CD4-positive, alpha-beta T cell treated with Interleukin-4 for 1 hour (primary cell): ENCODE results near the gene MAP3K20.

Experiments used
- DNase-seq, 2 donors: peaks; one replicate each; pipeline ENCODE4 v3.0.0-alpha.2; 2020 to 2022

The MAP3K20 gene

DNA sequence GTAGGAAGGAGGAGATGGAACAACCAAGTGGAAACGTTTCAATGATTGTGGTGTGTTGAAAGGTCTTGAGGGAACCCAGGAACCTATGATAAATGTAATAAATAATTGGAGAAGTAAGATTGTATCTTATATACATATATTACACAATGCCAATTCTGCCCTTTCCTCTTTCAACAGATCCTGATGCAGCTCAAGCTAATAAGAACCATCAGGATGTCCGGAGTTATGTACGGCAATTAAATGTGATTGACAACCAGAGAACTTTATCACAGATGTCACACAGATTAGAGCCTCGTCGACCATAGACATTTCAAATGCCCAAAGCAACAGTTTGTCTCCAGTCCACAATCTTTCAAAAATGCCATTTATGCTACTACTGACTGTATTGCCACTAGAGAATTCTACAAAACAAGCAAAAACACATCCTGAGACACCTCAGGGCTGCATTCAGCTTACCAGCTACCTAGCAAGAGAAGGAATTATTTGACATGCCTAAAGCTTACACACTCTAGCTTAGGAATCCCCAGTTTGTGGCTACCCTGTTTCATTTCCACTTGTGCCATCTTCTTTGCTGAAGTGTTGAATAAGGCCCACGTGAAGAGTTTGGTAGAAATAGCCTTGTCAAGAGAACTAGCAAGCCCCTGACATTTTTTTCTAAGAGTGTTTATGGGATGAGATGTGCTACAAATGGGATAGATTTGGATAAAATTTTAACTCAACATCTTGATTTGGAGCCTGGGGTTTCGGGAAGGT, 24.0 kb upstream of the MAP3K20 start:
- DNase-seq, result no peak

DNA sequence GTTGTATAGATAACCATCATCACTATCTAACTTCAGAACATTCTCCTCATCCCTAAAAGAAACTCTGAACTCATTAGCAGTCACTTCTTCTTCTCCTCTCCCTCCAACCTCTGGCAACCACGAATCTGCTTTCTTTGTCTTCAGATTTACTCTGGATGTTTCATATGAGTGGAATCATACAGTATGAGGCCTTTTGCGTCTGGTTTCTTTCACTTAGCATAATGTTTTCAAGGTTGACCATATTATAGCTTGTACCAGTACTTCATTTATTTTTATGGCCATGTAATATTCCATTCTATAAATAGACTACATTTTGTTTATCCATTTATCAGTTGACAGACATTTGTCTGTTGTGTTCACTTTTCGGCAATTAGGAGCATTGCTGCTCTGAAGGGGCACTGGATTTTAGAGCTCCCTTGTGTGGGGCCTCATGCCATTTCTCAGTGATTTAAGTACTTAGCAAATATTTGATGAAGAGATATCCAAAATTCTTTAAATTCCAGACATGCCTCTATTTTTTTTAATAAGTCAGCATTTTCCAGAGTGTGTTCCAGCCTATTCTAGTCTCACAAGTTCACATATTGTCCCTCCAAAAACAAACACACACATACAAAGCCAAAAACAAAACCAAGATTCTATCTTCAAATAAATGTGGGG, 22.5 kb upstream of the MAP3K20 start:
- DNase-seq, result no peak

DNA sequence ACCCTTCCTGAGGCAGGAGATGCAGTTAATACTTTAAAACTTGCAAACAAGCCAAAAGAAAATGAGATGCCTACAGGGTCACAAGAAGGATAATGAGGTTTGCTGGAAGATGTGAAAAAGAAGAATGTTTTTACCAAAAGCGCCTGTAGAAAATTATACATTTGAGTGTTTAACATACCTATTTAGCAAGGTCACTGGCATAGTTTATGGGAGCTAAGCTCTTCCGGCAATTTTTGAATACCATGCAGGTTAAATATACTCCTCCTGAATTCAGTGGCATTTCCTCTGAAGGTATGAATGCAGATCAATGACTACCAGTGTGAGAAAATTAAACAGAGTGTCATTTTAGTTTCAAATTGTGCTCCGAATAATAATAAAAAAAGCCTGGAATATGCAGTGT, 21.2 kb upstream of the MAP3K20 start:
- no peak for DNase-seq

GRCh38 chr2:173056705-173057364, 18.8 kb upstream of the MAP3K20 start:
- no peak for DNase-seq

- DNase-seq, result no peak
Measured at GRCh38 chr2:173058097-173058496, 17.5 kb upstream of the MAP3K20 start.

DNA sequence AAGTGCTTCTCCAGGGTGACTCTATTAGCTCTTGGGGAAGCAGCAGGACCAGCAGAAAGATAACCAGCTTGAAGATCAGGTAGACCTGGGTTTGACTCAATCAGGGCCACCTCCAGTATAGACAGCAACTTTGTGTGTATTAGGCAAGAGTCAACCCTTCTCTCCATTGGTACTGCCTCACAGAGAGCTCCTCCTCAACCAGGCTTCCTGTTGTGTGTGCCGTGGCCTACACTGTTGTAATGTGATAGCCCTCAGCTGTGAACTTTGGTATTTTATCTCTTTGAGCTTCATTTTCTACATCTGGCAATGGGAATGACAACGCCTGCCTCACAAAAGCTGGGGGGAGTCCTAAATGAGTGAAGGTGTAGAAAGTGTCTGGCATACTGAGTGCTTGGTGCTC, 17.0 kb upstream of the MAP3K20 start:
- no peak for DNase-seq

GRCh38 chr2:173059292-173059691, 16.4 kb upstream of the MAP3K20 start:
- DNase-seq, result no peak

DNA sequence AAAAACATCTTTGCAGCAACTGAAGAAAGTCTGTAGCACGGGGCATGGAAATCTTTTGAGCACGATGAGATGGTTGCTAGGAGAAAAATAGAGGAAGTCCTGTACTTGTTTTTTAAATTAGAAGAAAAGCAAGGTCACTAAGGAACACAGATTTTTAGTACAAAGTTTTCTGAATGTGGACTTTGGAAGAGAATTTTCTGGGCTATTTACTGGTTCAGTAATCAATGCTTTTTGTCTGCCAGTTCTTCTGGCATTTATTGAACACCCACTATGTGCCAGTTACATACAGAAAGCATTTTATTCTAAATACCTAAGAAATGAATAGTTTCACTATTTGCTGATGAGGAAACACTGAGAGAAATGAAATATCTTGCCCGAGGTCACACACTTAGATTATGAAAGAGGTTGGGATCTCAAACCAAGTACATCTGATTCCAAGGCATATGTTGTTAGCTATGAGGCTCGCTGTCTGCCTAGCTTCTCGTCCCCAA, 15.6 kb upstream of the MAP3K20 start:
- DNase-seq, result no peak

DNA sequence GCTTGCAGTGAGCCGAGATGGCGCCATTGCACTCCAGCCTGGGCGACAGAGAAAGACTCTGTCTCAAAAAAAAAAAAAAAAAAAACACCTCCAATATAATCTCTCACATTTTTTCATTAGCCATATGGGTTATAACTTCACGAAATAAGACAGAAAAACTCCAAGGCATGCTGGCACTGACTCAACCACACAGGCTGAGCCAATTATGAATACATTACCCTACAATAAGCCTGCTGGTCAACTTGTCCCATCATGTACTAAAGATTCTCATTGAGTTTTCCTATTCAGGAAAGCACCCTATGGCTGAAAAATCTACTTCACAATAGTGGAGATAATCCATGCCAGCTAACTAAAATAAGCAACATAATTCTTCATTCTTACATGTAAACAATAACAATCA, 12.8 kb upstream of the MAP3K20 start:
- no peak for DNase-seq

GRCh38 chr2:173064151-173064805, 11.4 kb upstream of the MAP3K20 start:
- DNase-seq, result no peak

DNA sequence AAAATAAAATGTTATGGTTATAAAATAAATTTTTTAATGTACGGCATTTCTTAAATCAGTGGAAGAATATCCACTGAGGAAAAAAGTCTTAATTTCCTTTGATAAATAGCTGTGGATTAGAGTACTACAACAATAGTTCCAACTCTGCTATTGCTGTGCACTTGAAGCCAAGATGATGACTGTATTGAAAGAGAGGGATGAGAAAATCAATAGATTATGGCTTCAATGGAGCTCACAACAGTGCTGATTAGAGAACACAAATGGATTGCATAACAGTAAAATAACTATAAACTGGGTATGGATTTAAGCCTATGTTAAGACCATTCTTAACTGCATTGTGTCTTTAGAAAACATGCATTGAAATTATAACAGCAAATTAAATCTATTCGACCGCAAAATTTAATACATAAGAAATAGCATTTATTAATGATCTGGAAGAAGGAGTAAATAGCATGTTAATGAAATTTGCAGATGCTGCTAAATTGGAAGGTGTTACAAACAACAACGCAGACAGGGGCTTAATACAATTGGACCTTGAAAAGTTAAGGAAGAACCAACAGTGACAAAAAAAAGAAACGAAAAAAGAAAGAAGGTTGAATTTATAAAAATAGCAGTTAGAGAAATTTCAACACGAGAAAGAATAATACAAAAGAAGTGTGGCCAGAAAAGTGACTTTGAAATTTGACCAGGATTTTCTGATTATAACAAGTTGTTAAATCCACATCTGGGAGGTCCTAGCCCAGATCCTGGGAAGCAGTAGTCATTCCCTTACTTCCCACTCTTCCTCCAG, 8.6 kb upstream of the MAP3K20 start:
- no peak for DNase-seq

GRCh38 chr2:173075056-173075780, 428 bp upstream of the MAP3K20 start:
- no peak for DNase-seq

DNA sequence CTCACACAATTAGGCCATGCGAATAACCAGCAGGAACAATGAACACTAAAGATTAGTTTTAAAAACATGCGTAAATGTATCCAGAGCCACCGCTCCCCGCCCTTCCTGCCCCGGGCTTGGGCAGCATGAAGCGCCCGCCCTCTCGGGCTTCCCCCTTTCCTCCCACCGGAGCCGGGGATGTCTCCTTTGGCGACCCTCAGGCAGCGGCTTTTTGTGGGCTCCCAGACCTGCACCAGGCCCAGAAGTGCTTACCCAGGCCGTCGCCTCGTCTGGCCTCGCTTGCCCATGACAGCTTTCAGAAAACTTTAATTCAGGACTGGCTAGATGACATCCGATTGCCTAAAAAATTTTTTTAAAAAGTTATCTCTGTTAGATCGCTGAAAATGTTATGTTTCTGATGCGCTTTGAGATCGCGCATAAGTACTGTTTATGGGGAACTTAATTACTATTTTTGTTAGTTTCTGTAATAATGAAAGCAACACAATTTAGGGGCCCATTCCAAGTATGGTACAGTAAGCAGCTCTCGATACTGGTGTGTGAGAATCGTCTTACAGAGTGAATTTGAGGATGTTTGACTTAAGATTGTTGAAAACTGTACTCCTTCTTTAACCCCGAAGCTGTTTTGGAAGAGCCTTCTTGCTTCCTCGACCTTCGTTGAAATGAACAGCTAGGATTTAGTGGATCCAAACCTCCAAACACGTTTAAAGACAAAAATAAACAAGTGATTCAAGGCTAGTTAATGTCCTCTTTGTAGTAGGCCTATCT, 1.1 kb downstream of the MAP3K20 start:
- peak in 1 of 2 donors; percentile 17 for DNase-seq

DNA sequence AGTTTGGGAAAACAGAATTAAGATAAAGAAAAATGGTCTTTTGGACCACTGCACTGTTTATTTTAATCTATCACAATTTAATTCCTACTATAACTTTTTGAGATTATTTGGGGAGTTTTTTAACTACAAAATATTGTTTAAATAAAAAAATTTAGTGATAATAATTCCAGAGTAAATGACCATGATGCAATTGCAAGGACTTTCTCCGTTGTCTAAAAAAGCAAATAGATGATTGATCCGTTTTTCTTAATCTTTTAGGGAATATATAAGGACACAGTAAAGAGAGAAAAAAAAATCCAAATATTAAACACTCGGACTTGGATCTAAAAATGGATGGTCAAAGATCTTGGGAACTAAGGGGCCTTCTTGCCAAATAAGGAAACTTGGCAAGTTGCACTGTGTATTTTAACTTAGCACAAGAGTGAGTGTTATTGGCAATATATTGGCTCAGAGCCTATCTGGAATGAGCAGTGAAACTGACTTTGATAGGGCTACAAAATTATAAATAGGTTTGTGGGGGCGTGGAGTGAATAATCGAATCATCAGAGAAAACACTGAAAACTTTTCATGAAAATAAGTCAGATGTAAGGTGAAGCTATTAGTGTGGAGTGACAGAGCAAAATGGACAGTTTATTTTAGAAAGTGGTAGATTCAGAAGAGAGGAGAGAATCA, 2.0 kb downstream of the MAP3K20 start:
- no peak for DNase-seq

- DNase-seq, result no peak
Measured at GRCh38 chr2:173079141-173079540, 3.5 kb downstream of the MAP3K20 start.

GRCh38 chr2:173079973-173080860, 4.6 kb downstream of the MAP3K20 start:
- DNase-seq, result no peak

DNA sequence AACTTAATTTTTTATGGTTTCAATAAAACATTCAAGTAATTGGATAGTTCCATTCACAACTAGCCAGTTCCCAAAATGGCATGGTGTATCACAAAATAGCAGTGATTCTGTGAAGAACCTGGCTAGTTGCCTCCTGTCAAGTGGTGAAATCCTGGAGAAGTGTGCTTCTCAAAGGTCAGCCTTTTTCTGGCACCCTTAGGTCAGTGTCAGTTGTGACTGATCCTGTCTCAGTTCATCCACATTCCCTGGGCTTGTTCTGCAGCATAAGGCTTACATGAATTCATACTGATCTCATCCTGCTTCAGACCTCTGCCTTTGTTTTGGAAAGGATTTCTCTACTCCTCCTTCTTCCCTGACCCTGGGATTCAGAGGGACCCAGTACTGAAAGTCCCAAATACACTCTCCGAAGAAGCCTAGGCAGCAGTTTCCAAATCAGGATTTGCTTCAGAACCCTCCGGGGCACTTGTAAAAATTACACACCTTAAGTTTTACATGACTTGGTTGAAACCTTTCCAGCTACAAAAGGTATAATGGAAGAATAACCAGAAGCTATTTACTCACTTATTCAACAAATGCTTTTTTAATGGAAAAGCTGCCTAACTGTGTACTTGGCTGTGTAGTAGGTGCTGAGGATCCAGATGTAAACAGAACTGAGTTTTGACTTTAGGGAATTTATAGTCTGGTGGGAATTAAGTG, 11.0 kb downstream of the MAP3K20 start:
- no peak for DNase-seq

DNA sequence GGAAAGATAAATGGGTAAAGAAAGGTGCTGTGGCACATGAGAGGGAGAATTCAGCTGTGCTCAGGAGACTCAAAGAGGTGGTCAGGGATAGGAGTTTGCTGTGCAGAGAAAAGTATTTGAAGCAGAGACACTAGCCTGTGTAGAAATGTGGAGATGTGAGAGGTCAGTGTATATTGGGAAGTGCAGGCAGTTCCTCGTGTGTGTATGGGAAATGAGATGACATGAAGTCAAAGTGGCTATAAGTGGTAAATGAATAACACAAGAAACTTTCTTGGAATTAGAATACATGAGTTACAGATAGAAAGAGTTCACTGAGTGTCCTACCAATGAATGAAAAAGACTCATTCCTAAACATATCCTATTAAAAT, 11.6 kb downstream of the MAP3K20 start:
- DNase-seq, result no peak
